Astrocyte (in vitro differentiated cells and primary cell): ENCODE measurements around the gene RBM27. TPM values are rescaled to one million over a fixed set of nuclear protein-coding genes. Genes with fewer than 3 reads are reported as not detected.
A peak's percentile ranks its signal among the peaks of the same experiment; 100 is the strongest.

Experiments
- DNase-seq: peaks from one replicate; pipeline ENCODE4 v3.0.0-alpha.2; 2010; ENCODE audit warnings: low read depth
- FAIRE-seq: peaks from 2 replicates; lab custom pipeline; 2011; peaks lifted over from hg19 to GRCh38; lab: Jason Lieb, UNC
- H2AFZ ChIP-seq: 2 replicates; pipeline ENCODE4 v1.6.0; 2012; ENCODE audit warnings: low read depth, low read length, inconsistent platforms
- H3K27ac ChIP-seq: 2 replicates; pipeline ENCODE4 v1.5.1; 2011; ENCODE audit warnings: low read depth, low read length, inconsistent platforms
- H3K27me3 ChIP-seq: 2 replicates; pipeline ENCODE4 v1.6.0; 2011; ENCODE audit warnings: low read length, inconsistent platforms; ENCODE audit not compliant: insufficient read depth
- H3K36me3 ChIP-seq: 2 replicates; pipeline ENCODE4 v1.5.1; 2011; ENCODE audit warnings: low read length, inconsistent platforms; ENCODE audit not compliant: insufficient read depth
- H3K4me1 ChIP-seq: 2 replicates; pipeline ENCODE4 v1.5.1; 2011; ENCODE audit warnings: low read length, inconsistent platforms; ENCODE audit not compliant: insufficient read depth
- H3K4me2 ChIP-seq: 2 replicates; pipeline ENCODE4 v1.6.0; 2012; ENCODE audit warnings: low read length, inconsistent platforms
- H3K4me3 ChIP-seq: 2 replicates; pipeline ENCODE4 v1.5.1; 2011; ENCODE audit warnings: low read depth, mild to moderate bottlenecking, low read length, inconsistent platforms; ENCODE audit not compliant: insufficient read depth
- H3K79me2 ChIP-seq: 2 replicates; pipeline ENCODE4 v1.6.0; 2012; ENCODE audit warnings: mild to moderate bottlenecking, low read length, inconsistent platforms; ENCODE audit not compliant: insufficient read depth
- H3K9ac ChIP-seq: 2 replicates; pipeline ENCODE4 v1.6.0; 2012; ENCODE audit warnings: mild to moderate bottlenecking, low read length, inconsistent platforms
- H3K9me3 ChIP-seq: 2 replicates; pipeline ENCODE4 v1.5.1; 2012; ENCODE audit warnings: low read depth, mild to moderate bottlenecking, low read length, inconsistent platforms; ENCODE audit not compliant: insufficient read depth
- H4K20me1 ChIP-seq: 2 replicates; pipeline ENCODE4 v1.6.0; 2012; ENCODE audit warnings: low read length, inconsistent platforms; ENCODE audit not compliant: insufficient read depth
- H3K27ac Mint-ChIP-seq: one replicate; pipeline ENCODE4 v1.8.0; 2021; ENCODE audit warnings: mild to moderate bottlenecking, mixed read lengths; ENCODE audit not compliant: unreplicated experiment
- H3K27me3 Mint-ChIP-seq: one replicate; pipeline ENCODE4 v1.8.0; 2021; ENCODE audit warnings: low read depth, mixed read lengths; ENCODE audit not compliant: unreplicated experiment
- H3K36me3 Mint-ChIP-seq: one replicate; pipeline ENCODE4 v1.8.0; 2021; ENCODE audit warnings: low read depth, mixed read lengths; ENCODE audit not compliant: unreplicated experiment
- H3K4me1 Mint-ChIP-seq: one replicate; pipeline ENCODE4 v1.8.0; 2021; ENCODE audit warnings: low read depth, mixed read lengths; ENCODE audit not compliant: unreplicated experiment
- H3K4me3 Mint-ChIP-seq: one replicate; pipeline ENCODE4 v1.8.0; 2021; ENCODE audit warnings: mild to moderate bottlenecking, moderate library complexity, mixed read lengths; ENCODE audit not compliant: unreplicated experiment
- H3K9me3 Mint-ChIP-seq: one replicate; pipeline ENCODE4 v1.8.0; 2021; ENCODE audit warnings: mild to moderate bottlenecking, mixed read lengths; ENCODE audit not compliant: unreplicated experiment
- CTCF ChIP-seq: IDR thresholded peaks from 2 replicates; pipeline ENCODE4 v1.5.1; 2011; ENCODE audit warnings: low read depth, mild to moderate bottlenecking, inconsistent platforms, low read length, moderate library complexity; ENCODE audit not compliant: insufficient read depth
- EZH2 ChIP-seq: IDR thresholded peaks from 2 replicates; pipeline ENCODE4 v1.6.1; 2012; ENCODE audit warnings: mild to moderate bottlenecking, low read length, inconsistent platforms; ENCODE audit not compliant: insufficient read depth
- total RNA-seq: library from RNA; stranded (reverse); gene quantifications from 2 replicates; pipeline ENCODE4 v1.2.1, GENCODE V29; 2021

Gene RBM27
- total RNA-seq, 1 donor from 2014 or later: 24.4 TPM

DNA sequence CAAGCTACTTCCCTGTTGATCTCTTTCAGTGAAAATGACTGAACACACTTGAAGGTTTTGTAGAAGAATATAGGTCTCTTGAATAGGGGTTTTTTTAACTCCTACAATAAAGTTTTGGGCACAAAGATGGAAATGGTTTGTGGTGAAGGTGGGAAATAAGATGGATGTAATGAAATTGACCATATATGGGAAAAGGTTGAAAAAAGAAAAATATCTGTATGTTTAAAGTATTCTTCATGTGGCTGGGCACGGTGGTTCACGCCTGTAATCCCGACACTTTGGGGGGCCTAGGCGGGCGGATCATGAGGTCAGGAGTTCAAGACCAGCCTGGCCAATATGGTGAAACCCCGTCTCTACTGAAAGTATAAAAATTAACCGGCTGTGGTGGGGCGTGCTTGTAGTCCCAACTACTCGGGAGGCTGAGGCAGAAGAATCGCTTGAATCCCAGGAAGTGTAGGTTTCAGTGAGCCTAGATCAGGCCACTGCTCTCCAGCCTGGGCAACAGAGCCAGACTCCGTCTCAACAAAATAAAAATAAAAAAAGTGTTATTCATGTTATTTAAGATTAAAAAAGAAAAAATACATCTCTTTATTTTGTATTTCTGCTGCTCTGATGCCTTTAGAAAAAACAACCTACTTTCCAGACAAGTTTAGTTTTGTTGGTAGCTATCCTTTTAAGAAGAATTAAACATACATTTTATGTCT is 2.2 kb downstream of the RBM27 start:
- H3K4me3 ChIP-seq: no peak overlapping the region
- no peak for DNase-seq
- no peak overlapping the region for H3K9ac ChIP-seq
- Mint-ChIP-seq H3K36me3 (no peaks in the 10 kb centered on the region), H3K9me3 (no peaks in the 10 kb centered on the region), H3K27ac (no peak overlapping the region), H3K4me1 (no peaks in the 10 kb centered on the region), H3K4me3 (no peak overlapping the region), H3K27me3 (no peaks in the 10 kb centered on the region)
- H3K36me3 ChIP-seq: no peaks in the 10 kb centered on the region
- H3K4me1 ChIP-seq: peaks cover 4% of the 10 kb centered on the region
- H3K9me3 ChIP-seq: no peaks in the 10 kb centered on the region
- no peak overlapping the region for H3K27ac ChIP-seq
- FAIRE-seq: no peak
- peak overlapping the region; percentile 95 for H3K4me2 ChIP-seq
- TF ChIP-seq CTCF: no peak
- no peak for TF ChIP-seq EZH2
- peaks cover 39% of the 10 kb centered on the region for H4K20me1 ChIP-seq
- peaks cover 68% of the 10 kb centered on the region for H3K79me2 ChIP-seq
- no peak overlapping the region for H2AFZ ChIP-seq
- H3K27me3 ChIP-seq: no peaks in the 10 kb centered on the region

- Histone ChIP-seq H3K4me2 (peak overlapping the region; percentile 19), H3K79me2 (peaks cover 74% of the 10 kb centered on the region), H4K20me1 (peaks cover 43% of the 10 kb centered on the region), H3K36me3 (no peaks in the 10 kb centered on the region), H2AFZ (no peak overlapping the region), H3K27ac (no peak overlapping the region), H3K4me3 (no peak overlapping the region), H3K9me3 (no peaks in the 10 kb centered on the region), H3K9ac (no peak overlapping the region), H3K27me3 (no peaks in the 10 kb centered on the region), H3K4me1 (peaks cover 4% of the 10 kb centered on the region)
- H3K9me3 Mint-ChIP-seq: no peaks in the 10 kb centered on the region
- DNase-seq (no peak), FAIRE-seq (no peak)
- TF ChIP-seq CTCF: no peak
- no peak for TF ChIP-seq EZH2
- no peaks in the 10 kb centered on the region for H3K36me3 Mint-ChIP-seq
- peak overlapping the region; percentile 64 for H3K4me3 Mint-ChIP-seq
- H3K27ac Mint-ChIP-seq: no peak overlapping the region
- H3K4me1 Mint-ChIP-seq: no peaks in the 10 kb centered on the region
- H3K27me3 Mint-ChIP-seq: no peaks in the 10 kb centered on the region
These were observed 2.9 kb downstream of the RBM27 start for GRCh38 chr5:146206257-146206656.

DNA sequence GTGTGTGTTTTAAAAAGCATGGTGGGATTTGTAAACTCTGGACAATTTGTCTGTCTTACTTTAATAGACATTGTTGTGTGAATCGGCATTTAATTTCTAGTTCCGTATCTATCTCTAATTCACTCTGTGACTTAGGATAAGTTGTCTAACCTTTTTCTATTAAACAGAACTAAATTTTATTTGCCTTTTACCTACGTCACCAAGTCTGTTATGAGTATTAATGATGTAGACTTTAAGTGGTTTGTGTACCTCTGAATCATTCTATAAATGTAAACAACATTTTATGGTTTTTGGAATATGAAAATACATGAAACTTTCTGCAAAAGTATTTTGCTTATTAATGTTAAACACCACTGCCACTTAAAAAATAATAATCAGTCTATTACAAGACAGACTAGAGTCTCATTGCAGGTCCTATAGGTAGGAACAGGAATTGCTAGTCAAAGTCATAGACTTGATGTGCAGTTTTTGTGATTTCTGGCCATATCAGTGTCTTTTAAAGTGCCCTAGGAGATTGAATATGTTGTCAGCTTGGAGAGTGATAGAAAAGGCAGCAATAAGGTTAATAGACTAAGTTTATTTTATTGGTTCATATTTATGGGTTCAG is 5.6 kb downstream of the RBM27 start:
- Histone ChIP-seq H3K27me3 (no peaks in the 10 kb centered on the region), H3K27ac (no peak overlapping the region), H2AFZ (no peak overlapping the region), H3K4me2 (no peak overlapping the region), H3K36me3 (no peaks in the 10 kb centered on the region), H4K20me1 (peaks cover 56% of the 10 kb centered on the region), H3K4me3 (no peak overlapping the region), H3K4me1 (no peaks in the 10 kb centered on the region), H3K9me3 (no peaks in the 10 kb centered on the region), H3K79me2 (peaks cover 95% of the 10 kb centered on the region), H3K9ac (no peak overlapping the region)
- no peaks in the 10 kb centered on the region for H3K9me3 Mint-ChIP-seq
- no peak overlapping the region for H3K4me3 Mint-ChIP-seq
- TF ChIP-seq CTCF (no peak), EZH2 (no peak)
- no peaks in the 10 kb centered on the region for H3K27me3 Mint-ChIP-seq
- no peak for DNase-seq
- H3K27ac Mint-ChIP-seq: no peak overlapping the region
- no peak for FAIRE-seq
- peaks cover 5% of the 10 kb centered on the region for H3K4me1 Mint-ChIP-seq
- no peaks in the 10 kb centered on the region for H3K36me3 Mint-ChIP-seq
